Measurements from ENCODE around the gene NOS2.
A peak's percentile ranks its signal among the peaks of the same experiment; 100 is the strongest.
"Not testable (repeated sequence)": the region's sequence is repeated elsewhere in the genome, so short reads cannot be mapped to it uniquely, and the experiment has no call there.

The NOS2 gene

GRCh38 chr17:27824745-27825144 is 24.4 kb upstream of the NOS2 start:
- TF ChIP-seq CTCF (conservative IDR thresholded peaks at IDR 0.05; ENCODE audit: control insufficient read depth, insufficient read depth, low read depth, low read length), result no peak
- H3K4me3 ChIP-seq (ENCODE audit: control insufficient read depth, low read depth, low read length), result no peak overlapping the region
- DNase-seq (ENCODE audit: low read depth), result no peak

- no peak overlapping the region for H3K4me3 ChIP-seq (ENCODE audit: control insufficient read depth, low read depth, low read length)
- no peak for TF ChIP-seq CTCF (conservative IDR thresholded peaks at IDR 0.05; ENCODE audit: control insufficient read depth, insufficient read depth, low read depth, low read length)
- no peak for DNase-seq (ENCODE audit: low read depth)
Observed at GRCh38 chr17:27824176-27824715, 23.9 kb upstream of the NOS2 start.

GRCh38 chr17:27822108-27822507 is 21.8 kb upstream of the NOS2 start:
- not testable (repeated sequence) for H3K4me3 ChIP-seq (ENCODE audit: control insufficient read depth, low read depth, low read length); DNase-seq (ENCODE audit: low read depth)

- no peak for TF ChIP-seq CTCF (conservative IDR thresholded peaks at IDR 0.05; ENCODE audit: control insufficient read depth, insufficient read depth, low read depth, low read length)
- no peak for DNase-seq (ENCODE audit: low read depth)
- no peak overlapping the region for H3K4me3 ChIP-seq (ENCODE audit: control insufficient read depth, low read depth, low read length)
Observed at GRCh38 chr17:27821318-27821717, 21.0 kb upstream of the NOS2 start.

GRCh38 chr17:27819145-27819544 is 18.8 kb upstream of the NOS2 start:
- TF ChIP-seq CTCF (conservative IDR thresholded peaks at IDR 0.05; ENCODE audit: control insufficient read depth, insufficient read depth, low read depth, low read length), result no peak
- H3K4me3 ChIP-seq (ENCODE audit: control insufficient read depth, low read depth, low read length), result no peak overlapping the region
- no peak for DNase-seq (ENCODE audit: low read depth)

- no peak for TF ChIP-seq CTCF (conservative IDR thresholded peaks at IDR 0.05; ENCODE audit: control insufficient read depth, insufficient read depth, low read depth, low read length)
- no peak for DNase-seq (ENCODE audit: low read depth)
- H3K4me3 ChIP-seq (ENCODE audit: control insufficient read depth, low read depth, low read length), result no peak overlapping the region
Observed at GRCh38 chr17:27818401-27819105, 18.2 kb upstream of the NOS2 start.

GRCh38 chr17:27817731-27818130 is 17.4 kb upstream of the NOS2 start:
- TF ChIP-seq CTCF (conservative IDR thresholded peaks at IDR 0.05; ENCODE audit: control insufficient read depth, insufficient read depth, low read depth, low read length), result no peak
- peak; percentile 20 for DNase-seq (ENCODE audit: low read depth)
- H3K4me3 ChIP-seq (ENCODE audit: control insufficient read depth, low read depth, low read length), result no peak overlapping the region

Measured in fibroblast of mammary gland (primary cell).